WI38 (cell line): ENCODE results near the gene C19orf67.

Experiments
- H3K4me3 ChIP-seq: 2 replicates; pipeline ENCODE4 v1.5.1; 2011; ENCODE audit warnings: low read depth, mild to moderate bottlenecking, control low read depth, low read length
- TF ChIP-seq, protein P1 (sequence below): IDR thresholded peaks from 2 replicates; pipeline ENCODE4 v1.5.1; 2012; ENCODE audit warnings: low read depth, mild to moderate bottlenecking, control low read depth, low read length

The C19orf67 gene

DNA sequence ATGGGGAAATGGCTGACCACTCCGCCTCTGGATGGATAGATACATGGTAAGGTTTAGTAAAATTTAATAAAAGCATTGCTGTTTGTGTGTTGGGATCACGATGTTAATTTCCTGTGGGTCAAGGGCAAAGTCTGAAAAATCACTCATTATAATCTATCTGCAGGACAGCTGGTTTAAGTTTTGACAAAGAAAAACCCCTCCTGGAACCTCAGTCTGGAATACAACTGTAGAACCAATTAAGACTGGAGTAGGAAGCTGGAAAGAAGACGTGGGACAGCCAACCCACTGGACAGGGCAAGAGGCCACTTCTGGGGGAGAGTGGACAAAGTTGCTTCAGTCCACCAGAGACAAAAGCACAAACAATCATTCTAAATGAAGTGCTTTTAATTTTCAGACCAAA lies 33.6 kb upstream of the C19orf67 start:
- TF ChIP-seq, protein P1, sequence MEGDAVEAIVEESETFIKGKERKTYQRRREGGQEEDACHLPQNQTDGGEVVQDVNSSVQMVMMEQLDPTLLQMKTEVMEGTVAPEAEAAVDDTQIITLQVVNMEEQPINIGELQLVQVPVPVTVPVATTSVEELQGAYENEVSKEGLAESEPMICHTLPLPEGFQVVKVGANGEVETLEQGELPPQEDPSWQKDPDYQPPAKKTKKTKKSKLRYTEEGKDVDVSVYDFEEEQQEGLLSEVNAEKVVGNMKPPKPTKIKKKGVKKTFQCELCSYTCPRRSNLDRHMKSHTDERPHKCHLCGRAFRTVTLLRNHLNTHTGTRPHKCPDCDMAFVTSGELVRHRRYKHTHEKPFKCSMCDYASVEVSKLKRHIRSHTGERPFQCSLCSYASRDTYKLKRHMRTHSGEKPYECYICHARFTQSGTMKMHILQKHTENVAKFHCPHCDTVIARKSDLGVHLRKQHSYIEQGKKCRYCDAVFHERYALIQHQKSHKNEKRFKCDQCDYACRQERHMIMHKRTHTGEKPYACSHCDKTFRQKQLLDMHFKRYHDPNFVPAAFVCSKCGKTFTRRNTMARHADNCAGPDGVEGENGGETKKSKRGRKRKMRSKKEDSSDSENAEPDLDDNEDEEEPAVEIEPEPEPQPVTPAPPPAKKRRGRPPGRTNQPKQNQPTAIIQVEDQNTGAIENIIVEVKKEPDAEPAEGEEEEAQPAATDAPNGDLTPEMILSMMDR: no peak
- no peak overlapping the region; the same call in 1 of the 2 replicates for H3K4me3 ChIP-seq

DNA sequence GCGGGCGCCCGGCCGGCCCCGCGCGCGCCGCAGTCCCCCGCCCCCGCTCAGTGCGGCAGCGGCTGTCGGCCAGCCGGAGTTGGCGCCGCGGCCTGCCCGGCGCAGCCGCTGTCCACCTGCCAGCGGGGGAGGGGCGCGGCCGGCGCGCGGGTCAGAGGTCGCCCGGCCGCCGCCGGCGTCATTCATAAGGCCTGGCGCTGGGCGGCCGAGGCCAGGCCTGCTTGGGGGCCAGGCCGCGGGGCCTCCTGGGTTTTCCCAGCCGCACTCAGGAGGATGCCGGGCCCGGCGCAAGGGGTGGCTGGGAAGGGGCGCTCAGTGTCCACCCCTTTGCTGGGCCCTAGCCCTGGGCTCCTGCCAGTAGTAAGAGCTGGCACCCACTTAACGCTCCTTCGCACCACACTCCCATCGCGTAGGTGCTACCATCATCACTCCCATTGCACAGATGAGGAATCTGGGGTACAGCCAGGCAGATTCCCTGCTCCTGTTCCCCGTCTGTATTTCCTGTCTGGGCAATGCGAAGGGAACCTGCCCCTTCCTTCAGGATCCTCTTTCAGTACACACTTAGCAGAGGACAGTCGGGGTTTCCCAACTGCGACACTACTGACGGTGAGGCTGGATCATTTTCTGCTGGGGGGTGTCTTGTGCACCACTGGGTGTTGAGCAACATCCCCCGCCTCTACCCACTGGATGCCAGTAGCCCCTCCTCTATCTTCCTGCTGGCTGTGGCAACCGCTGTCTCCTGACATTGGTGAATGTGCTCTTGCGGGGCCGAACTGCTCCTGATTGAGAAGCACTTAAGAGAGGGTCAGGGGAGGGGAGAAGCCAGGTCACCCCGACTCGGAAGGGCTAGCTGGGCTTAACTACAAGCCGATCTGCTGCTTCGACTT lies 32.8 kb upstream of the C19orf67 start:
- H3K4me3 ChIP-seq: peak overlapping the region; percentile 54
- TF ChIP-seq, protein P1: no peak

DNA sequence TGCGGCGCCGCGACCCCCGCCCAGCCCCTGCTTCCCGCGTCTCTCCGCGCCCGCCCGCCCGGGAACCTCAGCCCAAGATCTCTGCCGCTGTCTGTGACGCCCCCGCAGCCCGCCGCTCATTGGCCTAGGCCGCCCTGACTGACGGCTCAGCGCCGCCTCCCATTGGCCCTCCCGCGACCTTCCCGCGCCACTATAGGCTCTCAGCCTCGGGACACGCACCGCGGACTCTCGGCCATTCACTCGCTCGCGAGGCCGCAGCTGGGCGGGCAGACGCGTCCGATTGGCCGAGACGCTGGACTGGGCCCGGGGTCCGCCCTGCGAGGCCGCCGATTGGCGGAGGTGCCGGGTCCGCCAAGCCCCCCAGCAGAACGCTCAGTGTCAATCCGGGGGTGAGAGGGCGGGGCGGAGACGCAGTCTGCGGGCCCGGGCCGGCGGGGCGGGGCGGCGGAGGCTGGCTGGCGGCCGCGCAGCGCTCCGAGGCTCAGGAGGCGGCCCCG lies 32.1 kb upstream of the C19orf67 start, which contains the start of gene PRKACA:
Gene PRKACA, minus strand, starts transcription at position 95 of the 497 bp plus-strand sequence. CDS start 215 bp downstream, outside the sequence.
- TF ChIP-seq, protein P1: no peak
- peak within 1 kb of the TSS; percentile 86 for H3K4me3 ChIP-seq

DNA sequence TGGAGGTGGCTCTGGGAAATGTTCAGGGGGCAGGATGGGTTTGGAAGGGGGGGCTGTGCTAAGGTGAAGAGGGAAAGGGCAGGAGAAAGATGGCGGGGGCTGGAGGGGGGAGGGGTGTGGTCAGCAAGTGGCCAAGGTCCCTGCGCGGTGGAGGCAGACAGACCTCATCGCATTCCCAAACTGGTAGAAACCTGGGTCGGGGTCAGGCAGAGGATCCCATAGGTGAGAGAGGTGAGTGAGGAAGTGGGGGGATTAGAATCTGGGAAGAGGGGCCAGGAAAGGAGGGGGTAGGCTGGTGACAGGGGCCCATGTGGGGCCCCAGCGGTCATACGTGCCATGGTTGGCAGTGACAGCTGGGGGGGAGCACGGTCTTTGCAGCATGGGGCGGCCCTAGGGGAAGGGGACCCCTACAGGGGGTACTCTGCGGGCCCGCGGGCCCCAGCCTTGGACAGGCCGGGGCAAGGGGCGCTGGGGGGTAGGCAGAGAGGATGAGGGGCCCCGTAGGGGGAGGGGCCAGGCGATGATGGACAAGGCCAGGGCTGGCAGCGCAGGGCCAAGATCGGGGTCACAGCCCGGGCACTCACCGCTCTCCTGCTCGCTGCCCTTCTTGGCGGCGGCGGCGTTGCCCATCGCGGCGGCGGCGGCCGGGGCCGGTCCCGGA lies 31.5 kb upstream of the C19orf67 start:
- H3K4me3 ChIP-seq: peak overlapping the region; percentile 86
- TF ChIP-seq, protein P1: no peak

DNA sequence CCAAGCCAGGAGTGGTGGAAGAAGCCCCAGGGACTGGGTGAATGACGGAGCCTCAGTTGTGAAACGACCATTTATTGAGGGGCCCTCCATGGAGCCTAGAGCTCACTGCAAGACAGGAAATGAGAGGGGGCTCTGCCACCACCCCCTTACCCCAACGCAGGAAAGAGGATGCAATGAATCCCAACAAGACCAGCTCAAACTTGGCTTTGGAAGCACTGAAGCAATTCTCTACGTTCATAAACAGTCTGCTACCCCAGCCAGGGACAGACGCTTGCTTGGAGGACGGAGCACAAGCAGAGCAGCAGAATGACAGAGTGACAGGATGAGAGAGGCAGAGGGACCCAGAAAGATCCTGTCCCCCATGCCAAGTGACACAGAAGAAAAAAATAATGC lies 30.9 kb upstream of the C19orf67 start:
- TF ChIP-seq, protein P1: no peak
- peak overlapping the region; percentile 86 for H3K4me3 ChIP-seq

DNA sequence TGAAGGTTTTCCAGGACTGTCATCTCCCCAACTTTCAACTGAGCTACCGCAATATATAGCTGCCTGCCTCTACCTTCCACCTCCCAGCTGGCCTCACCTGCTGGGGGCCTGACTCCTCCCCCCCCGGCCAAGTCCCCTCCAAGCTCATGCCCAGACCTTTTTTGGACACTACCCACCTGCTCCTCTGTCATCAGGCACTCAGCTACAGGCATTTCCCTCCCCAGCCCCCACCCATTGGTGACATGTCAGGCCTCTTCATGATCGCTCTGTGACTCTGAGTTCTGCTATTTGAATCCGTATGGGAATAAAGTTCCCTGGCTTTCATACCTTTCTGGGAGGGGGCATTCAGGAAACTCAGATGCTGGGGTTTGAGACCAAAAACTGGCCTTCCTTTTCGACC lies 30.2 kb upstream of the C19orf67 start:
- TF ChIP-seq, protein P1: no peak
- no peak overlapping the region for H3K4me3 ChIP-seq

DNA sequence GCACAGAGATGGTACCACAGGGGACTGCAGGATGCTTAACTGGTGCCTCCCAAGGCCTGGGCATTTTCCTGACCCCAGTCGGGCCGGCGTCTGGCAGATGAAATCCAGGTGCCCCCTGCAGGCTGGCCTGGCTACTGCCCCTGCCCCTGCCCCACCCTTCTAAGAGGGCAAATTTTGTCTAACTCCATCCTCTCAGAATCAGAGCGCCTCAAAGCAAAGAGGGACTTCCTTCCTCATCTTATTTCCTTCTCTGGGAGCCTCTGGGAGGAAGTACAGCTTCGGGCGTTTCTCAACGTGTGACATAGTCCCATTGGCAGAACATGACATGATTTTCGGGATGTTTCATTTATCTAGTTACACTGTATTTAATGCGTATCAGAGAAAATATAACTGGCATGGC lies 29.3 kb upstream of the C19orf67 start:
- TF ChIP-seq, protein P1: peak; percentile 38; the same call in 1 of the 2 replicates
- no peak overlapping the region for H3K4me3 ChIP-seq
